ENCODE data around the gene ARHGEF2.

Gene ARHGEF2

DNA sequence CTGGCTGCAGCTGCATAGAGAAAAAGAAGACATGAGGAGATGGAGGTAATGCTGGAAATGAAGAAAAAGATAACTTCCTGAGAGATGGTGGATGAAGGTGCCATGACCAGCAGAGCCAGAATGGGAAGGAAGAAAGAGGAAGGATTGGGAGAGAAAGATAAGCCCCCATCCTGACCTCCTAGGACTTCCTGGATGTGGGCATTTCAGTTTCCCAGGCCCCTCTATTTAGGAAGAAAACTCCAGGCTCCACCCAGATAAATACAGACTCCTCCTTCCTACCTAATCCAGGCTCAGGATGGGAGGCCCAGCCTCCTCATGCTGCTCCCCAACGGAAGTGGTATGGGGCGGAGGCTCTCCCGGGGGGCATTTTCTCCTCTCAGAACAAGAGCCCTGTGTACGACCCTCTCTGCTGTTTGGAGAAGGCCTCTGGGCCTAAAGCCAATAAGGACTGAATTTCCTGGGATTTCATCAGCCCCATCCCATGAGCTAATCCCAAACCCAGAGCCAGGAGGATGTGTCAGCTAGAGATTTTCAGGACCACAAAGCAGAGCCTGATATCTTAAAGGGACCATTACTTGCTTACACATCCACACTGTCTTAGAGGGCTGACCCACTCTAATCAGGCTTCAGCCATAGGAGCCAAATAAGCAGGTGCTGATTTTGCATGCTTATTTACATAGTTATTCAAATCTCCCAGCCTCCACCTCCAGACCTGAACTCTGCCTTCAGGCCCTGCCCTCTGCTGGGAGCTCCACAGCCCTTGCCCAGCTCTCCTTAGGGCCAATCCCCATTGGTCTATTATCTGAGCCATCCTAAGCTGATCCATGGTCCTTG is 5.1 kb upstream of the ARHGEF2 start:
- TF ChIP-seq, protein P1, sequence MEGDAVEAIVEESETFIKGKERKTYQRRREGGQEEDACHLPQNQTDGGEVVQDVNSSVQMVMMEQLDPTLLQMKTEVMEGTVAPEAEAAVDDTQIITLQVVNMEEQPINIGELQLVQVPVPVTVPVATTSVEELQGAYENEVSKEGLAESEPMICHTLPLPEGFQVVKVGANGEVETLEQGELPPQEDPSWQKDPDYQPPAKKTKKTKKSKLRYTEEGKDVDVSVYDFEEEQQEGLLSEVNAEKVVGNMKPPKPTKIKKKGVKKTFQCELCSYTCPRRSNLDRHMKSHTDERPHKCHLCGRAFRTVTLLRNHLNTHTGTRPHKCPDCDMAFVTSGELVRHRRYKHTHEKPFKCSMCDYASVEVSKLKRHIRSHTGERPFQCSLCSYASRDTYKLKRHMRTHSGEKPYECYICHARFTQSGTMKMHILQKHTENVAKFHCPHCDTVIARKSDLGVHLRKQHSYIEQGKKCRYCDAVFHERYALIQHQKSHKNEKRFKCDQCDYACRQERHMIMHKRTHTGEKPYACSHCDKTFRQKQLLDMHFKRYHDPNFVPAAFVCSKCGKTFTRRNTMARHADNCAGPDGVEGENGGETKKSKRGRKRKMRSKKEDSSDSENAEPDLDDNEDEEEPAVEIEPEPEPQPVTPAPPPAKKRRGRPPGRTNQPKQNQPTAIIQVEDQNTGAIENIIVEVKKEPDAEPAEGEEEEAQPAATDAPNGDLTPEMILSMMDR (conservative IDR thresholded peaks at IDR 0.05; ENCODE audit: control insufficient read depth, insufficient read depth, low read depth, low read length) = peak; percentile 24
- H3K4me3 ChIP-seq (ENCODE audit: control insufficient read depth, low read depth, low read length) = peak overlapping the region; percentile 80
- DNase-seq (ENCODE audit: low read depth) = peak; percentile 99

GRCh38 chr1:155982106-155982505 is 3.8 kb upstream of the ARHGEF2 start:
- TF ChIP-seq, protein P1 (conservative IDR thresholded peaks at IDR 0.05; ENCODE audit: control insufficient read depth, insufficient read depth, low read depth, low read length) = no peak
- peak overlapping the region; percentile 80 for H3K4me3 ChIP-seq (ENCODE audit: control insufficient read depth, low read depth, low read length)

DNA sequence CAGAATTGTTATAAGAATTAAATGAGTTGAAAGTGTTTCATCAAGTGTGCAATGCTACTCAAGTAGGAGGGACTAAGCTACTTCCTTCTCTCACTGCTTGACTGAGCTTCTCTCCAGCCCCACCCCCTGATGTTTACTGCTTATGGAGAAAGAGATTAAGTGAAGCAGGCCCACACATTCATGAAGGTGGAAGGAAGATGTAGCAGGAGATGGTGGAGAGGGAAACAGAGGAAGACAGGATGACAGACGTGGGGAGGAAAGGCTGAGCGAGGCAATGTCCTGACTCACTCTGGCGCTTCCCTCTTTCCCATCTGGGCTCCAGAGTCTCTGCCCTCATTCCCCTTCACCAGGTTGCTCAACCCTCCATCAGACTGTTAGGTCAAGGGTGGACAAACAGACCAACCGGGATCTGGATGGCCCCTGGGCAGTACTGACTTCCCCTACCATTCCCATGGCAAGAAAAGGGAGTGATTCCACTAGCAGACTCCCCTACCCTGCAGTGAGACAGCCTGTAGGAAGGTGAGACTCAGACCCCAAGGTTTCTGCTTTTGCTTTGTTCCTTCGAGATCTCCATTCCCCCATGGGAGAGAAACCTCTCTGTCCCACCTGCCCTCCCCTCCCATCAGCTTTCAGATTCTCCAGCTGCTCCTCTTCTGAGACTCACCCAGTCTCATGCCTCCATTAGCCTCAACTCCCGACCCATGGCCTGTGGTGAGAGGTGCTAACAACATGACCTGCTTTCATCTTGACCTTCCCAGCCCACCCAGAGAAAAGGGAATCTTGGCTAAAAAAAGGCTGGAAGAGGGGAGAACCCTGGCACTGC is 3.1 kb upstream of the ARHGEF2 start:
- H3K4me3 ChIP-seq (ENCODE audit: control insufficient read depth, low read depth, low read length) = peak overlapping the region; percentile 80
- TF ChIP-seq, protein P1 (conservative IDR thresholded peaks at IDR 0.05; ENCODE audit: control insufficient read depth, insufficient read depth, low read depth, low read length) = no peak
- DNase-seq (ENCODE audit: low read depth) = peak; percentile 96

More at GRCh38 chr1:155982106-155982505, 3.8 kb upstream of the ARHGEF2 start:
- DNase-seq (ENCODE audit: low read depth) = peak; percentile 44

DNA sequence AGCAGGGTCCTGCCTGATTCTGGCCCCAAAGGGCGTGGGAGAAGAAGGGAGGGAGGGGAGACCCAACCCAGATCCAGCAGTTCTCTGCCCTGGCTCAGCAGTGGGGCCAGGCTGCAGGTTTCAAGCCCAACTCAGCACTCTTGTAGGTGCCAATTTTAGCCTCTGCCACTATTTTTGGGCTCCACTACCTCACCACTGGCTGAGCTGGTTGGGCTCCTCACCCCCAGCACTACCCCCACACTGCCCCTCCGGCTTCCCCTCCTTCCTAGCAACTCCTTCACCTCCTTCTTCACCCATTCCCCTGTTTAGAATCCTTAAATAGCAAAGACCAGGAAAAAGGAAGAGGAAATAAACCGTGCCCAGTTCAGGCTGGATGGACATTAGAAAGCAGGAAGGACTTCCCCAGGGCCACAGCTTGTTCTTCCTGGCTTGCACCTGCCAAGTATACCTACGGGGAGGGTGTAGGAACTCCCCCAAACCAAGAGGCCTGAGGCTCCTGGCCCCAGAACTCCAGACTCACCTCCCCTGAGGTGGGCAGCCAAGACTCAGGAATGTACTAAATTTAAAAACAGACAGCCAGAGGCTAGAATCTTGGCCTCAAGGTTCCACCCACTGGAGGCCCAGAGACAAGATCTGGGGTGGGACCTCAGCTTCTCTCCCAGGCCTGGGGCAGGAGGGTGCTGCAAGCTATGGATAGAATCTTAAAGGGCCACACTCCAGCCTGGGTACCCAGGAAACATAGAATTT is 1.4 kb upstream of the ARHGEF2 start:
- H3K4me3 ChIP-seq (ENCODE audit: control insufficient read depth, low read depth, low read length) = peak overlapping the region; percentile 80
- TF ChIP-seq, protein P1 (conservative IDR thresholded peaks at IDR 0.05; ENCODE audit: control insufficient read depth, insufficient read depth, low read depth, low read length) = no peak
- no peak for DNase-seq (ENCODE audit: low read depth)

- peak overlapping the region; percentile 80 for H3K4me3 ChIP-seq (ENCODE audit: control insufficient read depth, low read depth, low read length)
- DNase-seq (ENCODE audit: low read depth) = peak; percentile 44
- TF ChIP-seq, protein P1 (conservative IDR thresholded peaks at IDR 0.05; ENCODE audit: control insufficient read depth, insufficient read depth, low read depth, low read length) = no peak
Measured at GRCh38 chr1:155978973-155979429, 654 bp upstream of the ARHGEF2 start.

GRCh38 chr1:155977690-155978324 is 540 bp downstream of the ARHGEF2 start:
- no peak for DNase-seq (ENCODE audit: low read depth)
- H3K4me3 ChIP-seq (ENCODE audit: control insufficient read depth, low read depth, low read length) = peak overlapping the region; percentile 80
- TF ChIP-seq, protein P1 (conservative IDR thresholded peaks at IDR 0.05; ENCODE audit: control insufficient read depth, insufficient read depth, low read depth, low read length) = no peak

All from fibroblast of mammary gland (primary cell).